Epidermal melanocyte (primary cell): ENCODE measurements around the gene PRPF6.
A peak's percentile ranks its signal among the peaks of the same experiment; 100 is the strongest.

ENCODE experiments used
- DNase-seq: peaks from one replicate; pipeline ENCODE4 v3.0.0; 2011; ENCODE audit warnings: low spot score; ENCODE audit not compliant: insufficient read length

The PRPF6 gene

GRCh38 chr20:64047968-64048401 lies 67.1 kb downstream of the PRPF6 start:
- DNase-seq: no peak

GRCh38 chr20:64048402-64049044 lies 67.6 kb downstream of the PRPF6 start:
- DNase-seq: no peak

GRCh38 chr20:64049060-64049877 lies 68.3 kb downstream of the PRPF6 start, which contains the start of gene SOX18:
Gene SOX18, minus strand, starts transcription at chr20:64049639. Its CDS starts 123 bp downstream, at chr20:64049516.
- no peak for DNase-seq

GRCh38 chr20:64049878-64050260 lies 68.9 kb downstream of the PRPF6 start:
- no peak for DNase-seq

- DNase-seq: no peak
Observed at GRCh38 chr20:64050261-64051032, 69.5 kb downstream of the PRPF6 start.

- no peak for DNase-seq
Observed at GRCh38 chr20:64051033-64051452, 70.1 kb downstream of the PRPF6 start.

GRCh38 chr20:64051561-64052325 lies 70.8 kb downstream of the PRPF6 start:
- no peak for DNase-seq

- no peak for DNase-seq
Observed at GRCh38 chr20:64052326-64052722, 71.4 kb downstream of the PRPF6 start.

- no peak for DNase-seq
Observed at GRCh38 chr20:64052987-64053840, 72.3 kb downstream of the PRPF6 start.

- no peak for DNase-seq
Observed at GRCh38 chr20:64053841-64054661, 73.1 kb downstream of the PRPF6 start.

- no peak for DNase-seq
Observed at GRCh38 chr20:64055396-64055892, 74.5 kb downstream of the PRPF6 start.

- no peak for DNase-seq
Observed at GRCh38 chr20:64055893-64056638, 75.1 kb downstream of the PRPF6 start.

- no peak for DNase-seq
Observed at GRCh38 chr20:64056639-64056888, 75.6 kb downstream of the PRPF6 start.

GRCh38 chr20:64056889-64057627 lies 76.1 kb downstream of the PRPF6 start:
- no peak for DNase-seq

- DNase-seq: peak; percentile 96
Observed at GRCh38 chr20:64057628-64058498, 76.9 kb downstream of the PRPF6 start.

- DNase-seq: no peak
Observed at GRCh38 chr20:64058536-64058935, 77.6 kb downstream of the PRPF6 start.

- DNase-seq: no peak
Observed at GRCh38 chr20:64062276-64062595, 81.3 kb downstream of the PRPF6 start.
